GM12873 (cell line): ENCODE data around the gene ADAMTS6.

Experiments
- TF ChIP-seq, protein P1 (sequence below): IDR thresholded peaks from 2 replicates; pipeline ENCODE4 v1.5.1; 2012; ENCODE audit warnings: low read depth, mild to moderate bottlenecking, moderate library complexity, low read length, control low read depth; ENCODE audit not compliant: insufficient read depth; ENCODE audit errors: missing control alignments

ADAMTS6 gene

GRCh38 chr5:65102976-65103711 is 378.6 kb downstream of the ADAMTS6 start:
- TF ChIP-seq, protein P1, sequence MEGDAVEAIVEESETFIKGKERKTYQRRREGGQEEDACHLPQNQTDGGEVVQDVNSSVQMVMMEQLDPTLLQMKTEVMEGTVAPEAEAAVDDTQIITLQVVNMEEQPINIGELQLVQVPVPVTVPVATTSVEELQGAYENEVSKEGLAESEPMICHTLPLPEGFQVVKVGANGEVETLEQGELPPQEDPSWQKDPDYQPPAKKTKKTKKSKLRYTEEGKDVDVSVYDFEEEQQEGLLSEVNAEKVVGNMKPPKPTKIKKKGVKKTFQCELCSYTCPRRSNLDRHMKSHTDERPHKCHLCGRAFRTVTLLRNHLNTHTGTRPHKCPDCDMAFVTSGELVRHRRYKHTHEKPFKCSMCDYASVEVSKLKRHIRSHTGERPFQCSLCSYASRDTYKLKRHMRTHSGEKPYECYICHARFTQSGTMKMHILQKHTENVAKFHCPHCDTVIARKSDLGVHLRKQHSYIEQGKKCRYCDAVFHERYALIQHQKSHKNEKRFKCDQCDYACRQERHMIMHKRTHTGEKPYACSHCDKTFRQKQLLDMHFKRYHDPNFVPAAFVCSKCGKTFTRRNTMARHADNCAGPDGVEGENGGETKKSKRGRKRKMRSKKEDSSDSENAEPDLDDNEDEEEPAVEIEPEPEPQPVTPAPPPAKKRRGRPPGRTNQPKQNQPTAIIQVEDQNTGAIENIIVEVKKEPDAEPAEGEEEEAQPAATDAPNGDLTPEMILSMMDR: peak; percentile 16

GRCh38 chr5:65102371-65102975 is 379.2 kb downstream of the ADAMTS6 start:
- TF ChIP-seq, protein P1: no peak

GRCh38 chr5:65101632-65102100 is 380.1 kb downstream of the ADAMTS6 start:
- TF ChIP-seq, protein P1: no peak

DNA sequence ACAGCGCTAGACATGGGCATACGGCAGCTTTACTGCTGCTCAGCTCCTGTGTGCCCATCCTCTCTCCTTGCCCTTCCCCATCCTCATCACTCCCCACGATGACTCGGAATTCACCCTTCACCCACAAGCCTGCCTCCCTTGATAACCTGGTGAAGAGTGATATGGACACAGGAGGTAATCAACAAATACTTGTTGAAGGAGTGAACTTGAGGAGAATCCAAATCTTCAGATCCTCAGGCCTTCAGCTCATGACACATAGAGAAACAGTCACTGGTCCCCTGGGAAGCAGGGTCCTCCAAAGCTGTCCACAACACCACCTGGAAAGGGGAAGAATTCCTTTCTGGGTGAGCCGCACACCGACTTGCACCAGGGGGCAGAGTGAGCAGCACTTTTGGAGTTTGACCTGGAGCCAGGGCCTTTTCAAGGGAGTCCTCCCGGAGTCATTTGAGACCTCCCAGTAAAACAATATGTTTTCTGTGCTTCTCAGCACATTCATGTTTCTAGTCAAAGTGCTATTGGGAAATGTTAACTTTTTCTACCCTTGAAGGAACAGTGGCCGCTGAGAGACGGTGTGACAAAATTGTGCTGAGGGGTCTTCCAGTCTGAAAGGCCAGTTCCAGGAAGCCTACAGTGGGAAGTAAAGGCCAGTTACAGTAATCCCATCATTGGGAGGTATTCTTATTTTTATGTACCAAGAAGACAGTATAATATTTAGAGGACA is 380.6 kb downstream of the ADAMTS6 start:
- TF ChIP-seq, protein P1: peak; percentile 63
